Ovary (tissue), 9 donors: ENCODE results near the gene C2CD4A. TPM values are rescaled to one million over a fixed set of nuclear protein-coding genes. Genes with fewer than 3 reads are reported as not detected.

Source experiments
- DNase-seq, 5 donors: peaks; one replicate each; pipeline ENCODE4 v3.0.0-alpha.2; 2019 to 2020
- H3K27ac ChIP-seq, 2 donors: fragments of 200-600 bp; one replicate each; pipeline versions ENCODE4 v1.5.1 to v1.8.0; 2019 to 2022
- H3K27me3 ChIP-seq: fragments of 200-600 bp; one replicate; pipeline ENCODE4 v1.8.0; 2022
- H3K36me3 ChIP-seq: fragments of 200-600 bp; sonication (generic); one replicate; pipeline ENCODE4 v1.5.1; 2019
- H3K4me1 ChIP-seq: one replicate; pipeline ENCODE4 v1.8.1; 2013; ENCODE audit warnings: mild to moderate bottlenecking, moderate library complexity; ENCODE audit not compliant: insufficient read depth
- H3K4me3 ChIP-seq: fragments of 200-600 bp; sonication (generic); one replicate; pipeline ENCODE4 v1.5.1; 2017
- H3K9me3 ChIP-seq, 2 donors: fragments of 200-600 bp in 1 of 2; sonication (generic) in 1 of 2; one replicate each; pipeline versions ENCODE4 v1.5.1 to v1.8.1; 2013 to 2019; ENCODE audit warnings: mild to moderate bottlenecking in 1 of 2, moderate library complexity in 1 of 2
- CTCF ChIP-seq, 3 donors: fragments of 450-650 bp in 2 of 3; fragments of 200-600 bp in 1 of 3; IDR thresholded peaks; one replicate each; pipeline versions ENCODE4 v1.5.1 to v1.8.0; 2016 to 2022; ENCODE audit warnings: antibody characterized with exemption in 3 of 3, mild to moderate bottlenecking in 1 of 3
- EP300 ChIP-seq: sonication (generic); formaldehyde crosslinking; IDR thresholded peaks from one replicate; pipeline ENCODE4 v1.6.1; 2017; ENCODE audit warnings: antibody characterized with exemption
- POLR2A ChIP-seq: fragments of 450-650 bp; IDR thresholded peaks from one replicate; pipeline ENCODE4 v1.6.1; 2017; ENCODE audit warnings: antibody characterized with exemption, mild to moderate bottlenecking, moderate library complexity
- WGBS, 3 donors: extraction: QIAGEN DNeasy Blood & Tissue Kit in 1 of 3; methylation state at CpG; one replicate each; pipeline versions ENCODE4 v1.1.5 to v1.1.7; 2013 to 2017; 5-methylcytosine and 5-hydroxymethylcytosine counted together
- intact Hi-C, 4 donors: fragments of 100-400 bp; cut with DNase I; formaldehyde crosslinking; loops; one replicate each; pipeline versions ENCODE4 v1.11.0 to v1.15.1; 2022 to 2023
- polyA plus RNA-seq, 2 donors: library from polyadenylated mRNA; stranded (reverse); fragments of 200-250 nt in 1 of 2; fragments of 350-450 nt in 1 of 2; fragmentation: Illumina TruSeq in 1 of 2; extraction: RNeasy Lipid Tissue Mini Kit (QIAGEN cat#74804) in 1 of 2; gene quantifications; one replicate each; pipeline ENCODE4 v1.2.3, GENCODE V29; 2013 to 2014
- total RNA-seq, 7 donors: library from RNA; depleted of rRNA in 2 of 7; stranded (reverse); fragments of >200 nt in 2 of 7; fragmentation: NEBNext Ultra II Directional in 3 of 7; extraction: Animal tissue kit (Norgen Biotek cat#: 25700) in 3 of 7; gene quantifications; one replicate each; pipeline versions ENCODE4 v1.1.0 to v1.2.4, GENCODE V29; 2016 to 2023
- donor health status: DM: no; HTN: no; CAD: no; lungs with moderate emphysema.
- donor health status: DM: no; HTN: no; CAD: no.
- donor health status: Bipolar disorder and iron deficiency.
- donor health status: DM: yes; HTN: yes; CAD: no.
- donor health status: DM: no; HTN: no; CAD: no.
- donor health status: DM: yes; HTN: yes; CAD: no.

Gene C2CD4A
- total and polyA plus RNA-seq, 9 donors: 0.02 to 0.13 (median 0.12) TPM; not detected in 5

DNA sequence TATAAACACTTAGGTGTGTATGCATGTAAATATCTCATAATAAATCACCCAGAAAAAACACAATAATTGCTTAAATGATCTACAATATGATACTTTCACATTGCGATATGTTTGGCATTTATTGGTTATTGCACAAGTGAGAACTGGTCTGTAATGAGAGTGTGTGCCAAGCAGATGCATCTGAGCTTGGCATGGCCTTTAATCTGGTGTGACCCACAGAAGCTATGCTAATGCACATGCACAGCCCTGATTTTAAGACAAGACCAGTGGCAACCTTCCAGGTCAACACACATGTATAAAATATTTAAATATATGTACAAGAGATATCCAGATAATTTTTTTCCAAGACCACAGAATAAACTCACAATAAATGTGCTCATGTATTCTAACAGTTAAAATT, 42.7 kb downstream of the C2CD4A start:
- DNase-seq: no peak
- Histone ChIP-seq H3K27me3 (no peaks in the 10 kb centered on the region), H3K9me3 (no peaks in the 10 kb centered on the region), H3K4me3 (no peak overlapping the region), H3K4me1 (no peaks in the 10 kb centered on the region), H3K36me3 (no peaks in the 10 kb centered on the region), H3K27ac (no peak overlapping the region)
- no peak for TF ChIP-seq CTCF (IDR thresholded peaks at IDR 0.05)
- TF ChIP-seq EP300: no peak
- TF ChIP-seq POLR2A: no peak
- intact Hi-C loops: no loop called here
- 88 to 95% (median 93%) methylated on average over 1 of the region's 1 CpG for WGBS, 3 donors

DNA sequence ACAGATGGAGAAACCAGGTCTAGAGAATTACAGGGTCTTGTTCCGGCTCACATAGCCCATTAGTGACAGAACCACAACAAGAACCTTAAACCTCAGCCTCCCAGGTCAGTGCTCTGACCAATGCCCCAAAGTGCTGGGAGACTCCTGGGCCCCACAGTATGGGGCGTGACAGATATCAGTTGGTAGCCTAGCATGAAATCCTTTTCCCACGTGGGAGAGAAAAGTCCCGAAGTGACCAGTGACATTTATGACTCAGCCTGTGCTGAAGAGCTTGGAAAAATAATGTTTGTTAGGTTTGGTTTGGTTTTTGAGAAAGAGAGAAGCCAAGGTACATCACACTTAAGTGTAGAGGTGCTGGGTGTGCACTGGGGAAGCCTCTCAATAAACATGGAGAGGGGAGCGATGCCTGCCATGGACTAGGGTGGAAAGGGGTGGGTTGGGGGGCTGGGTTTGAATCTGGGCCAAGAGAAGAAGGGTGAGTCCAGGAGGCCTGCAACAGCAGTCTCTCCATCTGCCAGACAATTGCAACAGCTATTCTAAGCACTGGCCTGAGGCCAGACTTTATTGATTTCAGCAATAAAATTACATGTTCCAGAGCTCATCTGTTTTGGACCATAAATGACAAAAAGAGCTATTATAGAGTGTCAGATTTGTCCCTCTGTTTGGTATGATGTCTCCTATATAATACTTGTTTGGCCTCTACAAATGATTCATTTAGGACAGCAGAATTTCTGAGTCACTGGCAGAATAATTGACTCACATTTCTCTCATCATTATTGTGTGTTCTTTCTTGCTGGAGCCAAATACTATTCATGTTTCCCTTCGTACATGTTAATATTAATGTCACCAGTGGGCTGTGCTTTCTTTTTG, 43.4 kb downstream of the C2CD4A start:
- Histone ChIP-seq H3K9me3 (no peaks in the 10 kb centered on the region), H3K4me1 (no peaks in the 10 kb centered on the region), H3K4me3 (no peak overlapping the region), H3K27ac (no peak overlapping the region), H3K27me3 (no peaks in the 10 kb centered on the region), H3K36me3 (no peaks in the 10 kb centered on the region)
- TF ChIP-seq POLR2A (no peak), CTCF (IDR thresholded peaks at IDR 0.05) (no peak), EP300 (no peak)
- intact Hi-C loops: no loop called here
- WGBS, 3 donors: 41 to 45% (median 45%) methylated on average over 6 of the region's 6 CpGs
- DNase-seq: no peak

- H3K4me1 ChIP-seq: no peaks in the 10 kb centered on the region
- H3K27ac ChIP-seq: no peak overlapping the region
- TF ChIP-seq EP300 (no peak), CTCF (IDR thresholded peaks at IDR 0.05) (no peak), POLR2A (no peak)
- 57 to 74% (median 67%) methylated on average over 4 of the region's 4 CpGs for WGBS, 3 donors
- no peak for DNase-seq
- H3K27me3 ChIP-seq: no peaks in the 10 kb centered on the region
- H3K36me3 ChIP-seq: no peaks in the 10 kb centered on the region
- H3K9me3 ChIP-seq: no peaks in the 10 kb centered on the region
- no peak overlapping the region for H3K4me3 ChIP-seq
- intact Hi-C loops: no loop called here
These were observed 45.3 kb downstream of the C2CD4A start for GRCh38 chr15:62112081-62112480.

GRCh38 chr15:62112616-62113593, 46.1 kb downstream of the C2CD4A start:
- intact Hi-C loops: no loop called here
- no peak overlapping the region for H3K27ac ChIP-seq
- H3K36me3 ChIP-seq: no peaks in the 10 kb centered on the region
- no peak overlapping the region for H3K4me3 ChIP-seq
- H3K4me1 ChIP-seq: no peaks in the 10 kb centered on the region
- DNase-seq: no peak
- H3K27me3 ChIP-seq: no peaks in the 10 kb centered on the region
- WGBS, 3 donors: 71 to 78% (median 77%) methylated on average over 11 of the region's 11 CpGs
- TF ChIP-seq POLR2A (no peak), EP300 (no peak), CTCF (IDR thresholded peaks at IDR 0.05) (no peak)
- no peaks in the 10 kb centered on the region for H3K9me3 ChIP-seq
